CD14-positive monocyte (primary cell): Measurements from ENCODE around the gene RPS23. TPM values are rescaled to one million over a fixed set of nuclear protein-coding genes. Genes with fewer than 3 reads are reported as not detected.

Experiments
- DNase-seq, 3 donors: peaks; one replicate each; pipeline ENCODE4 v3.0.0-alpha.2; 2011 to 2022
- H2AFZ ChIP-seq: 2 replicates; pipeline ENCODE4 v1.6.0; 2012; ENCODE audit warnings: mild to moderate bottlenecking, low read depth, low read length, inconsistent platforms; ENCODE audit not compliant: insufficient read depth, poor library complexity, severe bottlenecking
- H3K27ac ChIP-seq, 2 donors: 1 replicate in 1 of 2; 2 replicates in 1 of 2; pipeline ENCODE4 v1.5.1; 2012 to 2013; ENCODE audit warnings: low read length in 2 of 2, control low read depth in 1 of 2, inconsistent platforms in 1 of 2, low read depth in 1 of 2, mild to moderate bottlenecking in 1 of 2
- H3K27me3 ChIP-seq, 2 donors: one replicate each; pipeline versions ENCODE4 v1.6.0 to v1.6.1; 2011 to 2013; ENCODE audit warnings: low read length in 2 of 2; ENCODE audit not compliant: control insufficient read depth in 2 of 2, insufficient read depth in 2 of 2
- H3K36me3 ChIP-seq, 2 donors: replicated peaks in 1 of 2; 1 replicate in 1 of 2; 2 replicates in 1 of 2; pipeline versions ENCODE4 v1.5.1 to v1.6.1; 2012 to 2013; ENCODE audit warnings: low read length in 2 of 2, control low read depth in 1 of 2, inconsistent platforms in 1 of 2, mild to moderate bottlenecking in 1 of 2; ENCODE audit not compliant: insufficient read depth in 2 of 2, control insufficient read depth in 1 of 2
- H3K4me1 ChIP-seq, 2 donors: 1 replicate in 1 of 2; 2 replicates in 1 of 2; pipeline versions ENCODE4 v1.5.1 to v1.6.1; 2012 to 2013; ENCODE audit warnings: low read length in 2 of 2, control low read depth in 1 of 2, inconsistent platforms in 1 of 2, mild to moderate bottlenecking in 1 of 2, moderate library complexity in 1 of 2; ENCODE audit not compliant: insufficient read depth in 2 of 2, control insufficient read depth in 1 of 2
- H3K4me2 ChIP-seq: replicated peaks from 2 replicates; pipeline ENCODE3; 2012; ENCODE audit warnings: low read length, moderate library complexity, mild to moderate bottlenecking; ENCODE audit not compliant: poor library complexity, severe bottlenecking; ENCODE audit errors: extremely low read depth
- H3K4me3 ChIP-seq, 3 experiments: fragments of 200-600 bp in 1 of 3; sonication (generic) in 1 of 3; replicated peaks in 1 of 3; 1 replicate in 2 of 3; 2 replicates in 1 of 3; pipeline ENCODE4 v1.5.1; 2011 to 2013; ENCODE audit warnings: low read length in 3 of 3, mild to moderate bottlenecking in 3 of 3, control low read depth in 2 of 3, low read depth in 2 of 3, inconsistent platforms in 1 of 3, moderate library complexity in 1 of 3
- H3K79me2 ChIP-seq: 2 replicates; pipeline ENCODE4 v1.6.0; 2012; ENCODE audit warnings: mild to moderate bottlenecking, control low read depth, inconsistent platforms, low read length, moderate library complexity; ENCODE audit not compliant: insufficient read depth
- H3K9ac ChIP-seq: 2 replicates; pipeline ENCODE4 v1.6.0; 2017; ENCODE audit warnings: low read length, mild to moderate bottlenecking; ENCODE audit not compliant: insufficient read depth, poor library complexity, severe bottlenecking
- H3K9me3 ChIP-seq, 2 donors: replicated peaks in 1 of 2; 1 replicate in 1 of 2; 2 replicates in 1 of 2; pipeline versions ENCODE4 v1.5.1 to v1.6.1; 2012 to 2013; ENCODE audit warnings: low read length in 2 of 2, control low read depth in 1 of 2; ENCODE audit not compliant: control insufficient read depth in 1 of 2, insufficient read depth in 1 of 2
- H4K20me1 ChIP-seq: 2 replicates; pipeline ENCODE4 v1.6.0; 2012; ENCODE audit warnings: mild to moderate bottlenecking, low read length, control low read depth, moderate library complexity; ENCODE audit not compliant: insufficient read depth
- H3K27ac Mint-ChIP-seq, 7 donors: one replicate each; pipeline ENCODE4 v1.8.0; 2020; ENCODE audit warnings: mild to moderate bottlenecking in 7 of 7, mixed read lengths in 7 of 7, moderate library complexity in 6 of 7, inconsistent platforms in 2 of 7
- H3K27me3 Mint-ChIP-seq, 3 donors: one replicate each; pipeline ENCODE4 v1.8.0; 2021 to 2022; ENCODE audit warnings: low read depth in 3 of 3, mild to moderate bottlenecking in 3 of 3, mixed read lengths in 3 of 3, moderate library complexity in 3 of 3, inconsistent platforms in 1 of 3
- H3K36me3 Mint-ChIP-seq, 2 donors: one replicate each; pipeline ENCODE4 v1.8.0; 2020; ENCODE audit warnings: mixed read lengths in 2 of 2, inconsistent platforms in 1 of 2, mild to moderate bottlenecking in 1 of 2
- H3K4me1 Mint-ChIP-seq: one replicate; pipeline ENCODE4 v1.8.0; 2020; ENCODE audit warnings: mild to moderate bottlenecking, mixed read lengths
- H3K4me3 Mint-ChIP-seq, 2 donors: one replicate each; pipeline ENCODE4 v1.8.0; 2020; ENCODE audit warnings: mild to moderate bottlenecking in 2 of 2, mixed read lengths in 2 of 2, moderate library complexity in 1 of 2
- H3K9me3 Mint-ChIP-seq, 7 donors: one replicate each; pipeline ENCODE4 v1.8.0; 2020 to 2022; ENCODE audit warnings: mixed read lengths in 7 of 7, mild to moderate bottlenecking in 6 of 7, moderate library complexity in 6 of 7, inconsistent platforms in 2 of 7
- WGBS: methylation state at CpG from one replicate; pipeline ENCODE4 v1.1.5; 2013; ENCODE audit warnings: missing lambda C conversion rate; ENCODE audit not compliant: insufficient coverage; 5-methylcytosine and 5-hydroxymethylcytosine counted together
- intact Hi-C, 2 donors: fragments of 100-400 bp; cut with micrococcal nuclease; formaldehyde crosslinking; loops; one replicate each; pipeline versions ENCODE4 v1.15.0 to v1.15.1; 2023
- polyA plus RNA-seq, 3 donors: library from polyadenylated mRNA; depleted of rRNA in 1 of 3; unstranded in 2 of 3; stranded (reverse) in 1 of 3; fragments of 300-500 nt in 2 of 3; fragments of >200 nt in 1 of 3; fragmentation: Illumina TruSeq in 2 of 3; gene quantifications; 1 replicate in 2 of 3; 2 replicates in 1 of 3; pipeline ENCODE4 v1.2.3, GENCODE V29; 2012 to 2021
- TF ChIP-seq, protein P1 (sequence below): fragments of 200-600 bp; IDR thresholded peaks from one replicate; pipeline ENCODE4 v1.8.0; 2022; ENCODE audit warnings: antibody characterized with exemption, mild to moderate bottlenecking

The RPS23 gene
- polyA plus RNA-seq, 3 donors: 1,200 to 3,765 (median 1,267) TPM

DNA sequence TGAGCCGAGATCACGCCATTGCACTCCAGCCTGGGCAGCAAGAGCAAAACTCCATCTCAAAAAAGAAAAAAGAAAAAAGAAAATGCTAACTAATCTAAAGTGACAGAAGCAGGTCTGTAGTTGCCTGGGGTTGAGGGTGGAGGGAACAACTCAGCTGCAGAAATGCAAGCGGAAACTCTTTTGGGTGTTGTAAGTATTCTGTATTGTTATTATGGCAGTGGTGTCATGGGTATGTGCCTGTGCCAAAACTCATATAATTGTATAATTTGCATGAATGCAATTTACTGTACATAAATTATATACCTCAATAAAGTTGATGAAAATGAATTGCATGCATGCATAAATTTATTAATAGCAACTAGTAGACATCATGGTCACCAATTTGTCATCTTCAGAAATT is 23.0 kb upstream of the RPS23 start:
- no peak for DNase-seq
- no peaks in the 10 kb centered on the region for H3K9me3 ChIP-seq
- H3K79me2 ChIP-seq: no peaks in the 10 kb centered on the region
- no peak overlapping the region for H3K27ac ChIP-seq
- H3K4me3 ChIP-seq: no peak overlapping the region
- intact Hi-C loops: no loop called here
- H3K9ac ChIP-seq: no peak overlapping the region
- H3K36me3 Mint-ChIP-seq: no peaks in the 10 kb centered on the region
- no peaks in the 10 kb centered on the region for H3K36me3 ChIP-seq
- H3K27me3 ChIP-seq: no peaks in the 10 kb centered on the region
- H3K27ac Mint-ChIP-seq: no peak overlapping the region
- peaks cover 0 to 2% (median 0%) of the 10 kb centered on the region in 3 donors for H3K27me3 Mint-ChIP-seq
- H2AFZ ChIP-seq: no peak overlapping the region
- H4K20me1 ChIP-seq: no peaks in the 10 kb centered on the region
- peaks cover 10% of the 10 kb centered on the region for H3K4me1 Mint-ChIP-seq
- H3K9me3 Mint-ChIP-seq: no peaks in the 10 kb centered on the region
- H3K4me1 ChIP-seq: no peaks in the 10 kb centered on the region
- TF ChIP-seq, protein P1, sequence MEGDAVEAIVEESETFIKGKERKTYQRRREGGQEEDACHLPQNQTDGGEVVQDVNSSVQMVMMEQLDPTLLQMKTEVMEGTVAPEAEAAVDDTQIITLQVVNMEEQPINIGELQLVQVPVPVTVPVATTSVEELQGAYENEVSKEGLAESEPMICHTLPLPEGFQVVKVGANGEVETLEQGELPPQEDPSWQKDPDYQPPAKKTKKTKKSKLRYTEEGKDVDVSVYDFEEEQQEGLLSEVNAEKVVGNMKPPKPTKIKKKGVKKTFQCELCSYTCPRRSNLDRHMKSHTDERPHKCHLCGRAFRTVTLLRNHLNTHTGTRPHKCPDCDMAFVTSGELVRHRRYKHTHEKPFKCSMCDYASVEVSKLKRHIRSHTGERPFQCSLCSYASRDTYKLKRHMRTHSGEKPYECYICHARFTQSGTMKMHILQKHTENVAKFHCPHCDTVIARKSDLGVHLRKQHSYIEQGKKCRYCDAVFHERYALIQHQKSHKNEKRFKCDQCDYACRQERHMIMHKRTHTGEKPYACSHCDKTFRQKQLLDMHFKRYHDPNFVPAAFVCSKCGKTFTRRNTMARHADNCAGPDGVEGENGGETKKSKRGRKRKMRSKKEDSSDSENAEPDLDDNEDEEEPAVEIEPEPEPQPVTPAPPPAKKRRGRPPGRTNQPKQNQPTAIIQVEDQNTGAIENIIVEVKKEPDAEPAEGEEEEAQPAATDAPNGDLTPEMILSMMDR: no peak
- no CpG with 5 or more reads among the region's 3 CpGs for WGBS
- no peak overlapping the region for H3K4me2 ChIP-seq
- H3K4me3 Mint-ChIP-seq: no peak overlapping the region

- DNase-seq: no peak
- 20% methylated on average over 1 of the region's 2 CpGs for WGBS
- Mint-ChIP-seq H3K27me3 (peaks cover 0 to 2% (median 0%) of the 10 kb centered on the region in 3 donors), H3K4me3 (no peak overlapping the region), H3K27ac (peak overlapping the region in 1 of 7 donors; percentile 33), H3K36me3 (no peaks in the 10 kb centered on the region), H3K9me3 (no peaks in the 10 kb centered on the region), H3K4me1 (peaks cover 10% of the 10 kb centered on the region)
- Histone ChIP-seq H2AFZ (no peak overlapping the region), H3K27me3 (no peaks in the 10 kb centered on the region), H3K4me3 (no peak overlapping the region), H3K27ac (no peak overlapping the region), H3K36me3 (no peaks in the 10 kb centered on the region), H3K9me3 (no peaks in the 10 kb centered on the region), H4K20me1 (no peaks in the 10 kb centered on the region), H3K4me1 (no peaks in the 10 kb centered on the region), H3K9ac (no peak overlapping the region), H3K4me2 (no peak overlapping the region), H3K79me2 (no peaks in the 10 kb centered on the region)
- intact Hi-C loops: no loop called here
- TF ChIP-seq, protein P1: no peak
Measured at GRCh38 chr5:82298668-82299067, 20.5 kb upstream of the RPS23 start.
